Left lung (tissue), 14 donors: ENCODE measurements around the gene APEH. TPM values are rescaled to one million over a fixed set of nuclear protein-coding genes. Genes with fewer than 3 reads are reported as not detected.

ENCODE experiments used
- ATAC-seq: fragments of 200-7000 bp; cut with Tn5 transposase; one replicate; pipeline ENCODE4 v1.9.1; 2020; ENCODE audit warnings: moderate library complexity
- DNase-seq, 4 donors: peaks; one replicate each; pipeline ENCODE4 v3.0.0-alpha.2; 2013 to 2020
- H3K27ac ChIP-seq, 2 donors: fragments of 200-600 bp; sonication (generic) in 1 of 2; one replicate each; pipeline versions ENCODE4 v1.5.0 to v1.8.0; 2020 to 2021
- H3K27me3 ChIP-seq, 2 donors: fragments of 200-600 bp; sonication (generic) in 1 of 2; one replicate each; pipeline versions ENCODE4 v1.5.0 to v1.8.0; 2020 to 2021
- H3K36me3 ChIP-seq, 2 donors: fragments of 200-600 bp; sonication (generic) in 1 of 2; one replicate each; pipeline versions ENCODE4 v1.5.0 to v1.8.0; 2020 to 2021
- H3K4me1 ChIP-seq, 2 donors: fragments of 200-600 bp; one replicate each; pipeline ENCODE4 v1.8.0; 2021
- H3K4me3 ChIP-seq, 2 donors: fragments of 200-600 bp; sonication (generic) in 1 of 2; one replicate each; pipeline versions ENCODE4 v1.5.0 to v1.8.0; 2020 to 2021; ENCODE audit warnings: mild to moderate bottlenecking in 1 of 2
- H3K9me3 ChIP-seq, 2 donors: fragments of 200-600 bp; sonication (generic) in 1 of 2; one replicate each; pipeline versions ENCODE4 v1.5.0 to v1.8.0; 2020 to 2021
- CTCF ChIP-seq, 2 donors: fragments of 200-600 bp; sonication (generic) in 1 of 2; IDR thresholded peaks; one replicate each; pipeline versions ENCODE4 v1.5.0 to v1.8.0; 2021; ENCODE audit warnings: antibody characterized with exemption in 2 of 2
- intact Hi-C, 2 donors: fragments of 100-400 bp; cut with DNase I; formaldehyde crosslinking; loops; one replicate each; pipeline versions ENCODE4 v1.11.2 to v1.14.2; 2022
- long read RNA-seq, 12 donors: library from polyadenylated mRNA in 2 of 12; unstranded in 2 of 12; transcript quantifications; one replicate each; pipeline ENCODE4 v2.0.0 and lab custom pipeline, GENCODE V29; 2019 to 2026
- polyA plus RNA-seq, 6 donors: library from polyadenylated mRNA; unstranded; fragments of 120-200 nt; gene quantifications; one replicate each; pipeline ENCODE4 v1.2.1, GENCODE V29; 2013; ENCODE audit not compliant: insufficient read length in 6 of 6
- total RNA-seq, 2 donors: library from RNA; stranded (reverse); fragmentation: NEBNext Ultra II Directional; extraction: Animal tissue kit (Norgen Biotek cat#: 25700); gene quantifications; one replicate each; pipeline ENCODE4 v1.2.1, GENCODE V29; 2021
- donor health status: DM: no; HTN: yes; CAD: no.
- donor health status: DM: no; HTN: no; CAD: no.

APEH gene
- 100 to 1,000 TPM; 121 to 122 TPM for total RNA-seq
- polyA plus RNA-seq: 100 to 1,000 TPM in 3 of 6 donors, 10 to 100 TPM in 3; 88.6 to 108 (median 99.8) TPM
- long read RNA-seq, donor 1, transcript APEH-201 (22 exons, 3,220 nt): major isoform, 13 of 31 reads
- long read RNA-seq, donor 1, partial matches to known transcripts: 17 of 31 reads
- long read RNA-seq, donor 1, other reads (novel, unspliced or antisense): 0 of 31 reads
- long read RNA-seq, donor 2, transcript APEH-201 (22 exons, 3,220 nt): major isoform, 6 of 6 reads
- long read RNA-seq, donor 2, partial matches to known transcripts: 0 of 6 reads
- long read RNA-seq, donor 2, other reads (novel, unspliced or antisense): 0 of 6 reads
- long read RNA-seq, donor 3, transcript APEH-201 (22 exons, 3,220 nt): major isoform, 13 of 18 reads
- long read RNA-seq, donor 3, partial matches to known transcripts: 5 of 18 reads
- long read RNA-seq, donor 3, other reads (novel, unspliced or antisense): 0 of 18 reads
- long read RNA-seq, donor 4, transcript APEH-201 (22 exons, 3,220 nt): major isoform, 46 of 60 reads
- long read RNA-seq, donor 4, partial matches to known transcripts: 11 of 60 reads
- long read RNA-seq, donor 4, other reads (novel, unspliced or antisense): 3 of 60 reads
- long read RNA-seq, donor 5, partial matches to known transcripts: 5 of 8 reads
- long read RNA-seq, donor 5, other reads (novel, unspliced or antisense): 0 of 8 reads
- long read RNA-seq, donor 6, transcript APEH-201 (22 exons, 3,220 nt): major isoform, 5 of 12 reads
- long read RNA-seq, donor 6, partial matches to known transcripts: 6 of 12 reads
- long read RNA-seq, donor 6, other reads (novel, unspliced or antisense): 0 of 12 reads
- long read RNA-seq, donor 7, transcript APEH-201 (22 exons, 3,220 nt): major isoform, 5 of 17 reads
- long read RNA-seq, donor 7, partial matches to known transcripts: 12 of 17 reads
- long read RNA-seq, donor 7, other reads (novel, unspliced or antisense): 0 of 17 reads
- long read RNA-seq, donor 8, partial matches to known transcripts: 8 of 10 reads
- long read RNA-seq, donor 8, other reads (novel, unspliced or antisense): 0 of 10 reads
- long read RNA-seq, donor 9: 0 reads
- long read RNA-seq, donor 10, transcript APEH-201 (22 exons, 3,220 nt): major isoform, 22 of 39 reads
- long read RNA-seq, donor 10, partial matches to known transcripts: 9 of 39 reads
- long read RNA-seq, donor 10, other reads (novel, unspliced or antisense): 8 of 39 reads
- long read RNA-seq, donor 11, transcript APEH-201 (22 exons, 3,220 nt): major isoform, 6 of 25 reads
- long read RNA-seq, donor 11, partial matches to known transcripts: 19 of 25 reads
- long read RNA-seq, donor 11, other reads (novel, unspliced or antisense): 0 of 25 reads
- long read RNA-seq, donor 12, transcript APEH-201 (22 exons, 3,220 nt): major isoform, 8 of 8 reads
- long read RNA-seq, donor 12, partial matches to known transcripts: 0 of 8 reads
- long read RNA-seq, donor 12, other reads (novel, unspliced or antisense): 0 of 8 reads

GRCh38 chr3:49673715-49674496, at the start of gene APEH:
Gene APEH (plus strand): TSS chr3:49674351. CDS start chr3:49674402, 51 bp downstream.
- ATAC-seq: peak; percentile 95
- no peaks in the 10 kb centered on the region for H3K27me3 ChIP-seq
- H3K27ac ChIP-seq: peak within 1 kb of the TSS; percentile 86 to 97
- H3K4me3 ChIP-seq: peak within 1 kb of the TSS; percentile 72 to 97
- TF ChIP-seq CTCF (IDR thresholded peaks at IDR 0.05): no peak
- DNase-seq: peak; percentile 92 to 99 (median 96)
- H3K4me1 ChIP-seq: peaks cover 7 to 32% of the 10 kb centered on the region in 2 donors
- peaks cover 0 to 34% of the 10 kb centered on the region in 2 donors for H3K36me3 ChIP-seq
- H3K9me3 ChIP-seq: no peaks in the 10 kb centered on the region
- intact Hi-C loops: loop anchor here in 1 of 2 donors (5.0 kb wide), 1 partner anchor 137 kb away; no protein-coding TSS in a partner anchor

GRCh38 chr3:49625071-49625470, 49.1 kb upstream of the APEH start:
- intact Hi-C loops: no loop called here
- H3K9me3 ChIP-seq: no peaks in the 10 kb centered on the region
- DNase-seq: no peak
- H3K27me3 ChIP-seq: no peaks in the 10 kb centered on the region
- no peak for TF ChIP-seq CTCF (IDR thresholded peaks at IDR 0.05)
- no peaks in the 10 kb centered on the region for H3K4me1 ChIP-seq
- no peak for ATAC-seq
- no peak overlapping the region for H3K27ac ChIP-seq
- H3K36me3 ChIP-seq: no peaks in the 10 kb centered on the region
- no peak overlapping the region for H3K4me3 ChIP-seq

- no peak for TF ChIP-seq CTCF (IDR thresholded peaks at IDR 0.05)
- Histone ChIP-seq H3K4me1 (no peaks in the 10 kb centered on the region), H3K36me3 (no peaks in the 10 kb centered on the region), H3K9me3 (no peaks in the 10 kb centered on the region), H3K27ac (no peak overlapping the region), H3K27me3 (no peaks in the 10 kb centered on the region), H3K4me3 (no peak overlapping the region)
- no peak for ATAC-seq
- intact Hi-C loops: no loop called here
- no peak for DNase-seq
These were observed 48.0 kb upstream of the APEH start for GRCh38 chr3:49626101-49626581.

GRCh38 chr3:49626796-49627195, 47.4 kb upstream of the APEH start:
- Histone ChIP-seq H3K27ac (no peak overlapping the region), H3K4me1 (no peaks in the 10 kb centered on the region), H3K27me3 (no peaks in the 10 kb centered on the region), H3K9me3 (no peaks in the 10 kb centered on the region), H3K4me3 (no peak overlapping the region), H3K36me3 (no peaks in the 10 kb centered on the region)
- TF ChIP-seq CTCF (IDR thresholded peaks at IDR 0.05): no peak
- no peak for ATAC-seq
- intact Hi-C loops: no loop called here
- no peak for DNase-seq
